SK-N-SH (cell line): ENCODE measurements around the gene CDC42EP3. TPM values are rescaled to one million over a fixed set of nuclear protein-coding genes. Genes with fewer than 3 reads are reported as not detected.

Experiments
- CTCF ChIA-PET: fragments of 300-600, 350-600 bp; formaldehyde crosslinking; extraction: SDS; loops from one replicate; lab custom pipeline; 2021; lab: Yijun Ruan, JAX
- POLR2A ChIA-PET: fragments of 350-600 bp; sonication (Branson Sonifier 250); formaldehyde crosslinking; extraction: SDS; loops from one replicate; lab custom pipeline; 2020; ENCODE audit warnings: antibody characterized with exemption, inconsistent platforms; lab: Yijun Ruan, JAX
- DNase-seq: peaks from one replicate; pipeline ENCODE4 v3.0.0; 2012
- H2AFZ ChIP-seq: fragments of 200-600 bp; sonication (generic); 2 replicates; pipeline ENCODE4 v1.8.1; 2016; ENCODE audit warnings: antibody characterized with exemption, mild to moderate bottlenecking, low read depth
- H3F3A ChIP-seq: fragments of 200-600 bp; sonication (generic); replicated peaks from 2 replicates; pipeline ENCODE3; 2016; ENCODE audit warnings: antibody characterized with exemption, mild to moderate bottlenecking; ENCODE audit not compliant: insufficient read depth
- H3K27ac ChIP-seq, 2 experiments: fragments of 200-500 bp in 1 of 2; fragments of 200-600 bp in 1 of 2; sonication (Bioruptor generic) in 1 of 2; sonication (generic), shearing (Covaris generic) in 1 of 2; 2 replicates each; pipeline versions ENCODE4 v1.5.1 to v1.6.1; 2014 to 2016; ENCODE audit warnings: low read depth in 2 of 2, inconsistent platforms in 1 of 2, low read length in 1 of 2, mild to moderate bottlenecking in 1 of 2, mixed read lengths in 1 of 2
- H3K27me3 ChIP-seq: fragments of 200-600 bp; sonication (generic), shearing (Covaris generic); 2 replicates; pipeline ENCODE4 v1.6.1; 2016; ENCODE audit warnings: mixed run types; ENCODE audit not compliant: insufficient read depth
- H3K36me3 ChIP-seq, 2 experiments: fragments of 200-500 bp in 1 of 2; fragments of 200-600 bp in 1 of 2; sonication (Bioruptor generic) in 1 of 2; sonication (generic) in 1 of 2; replicated peaks in 1 of 2; 2 replicates each; pipeline versions ENCODE3 to v1.5.1; 2014 to 2016; ENCODE audit warnings: low read length in 1 of 2, mild to moderate bottlenecking in 1 of 2; ENCODE audit not compliant: insufficient read depth in 2 of 2, control insufficient read depth in 1 of 2
- H3K4me1 ChIP-seq, 2 experiments: fragments of 200-500 bp in 1 of 2; fragments of 200-600 bp in 1 of 2; sonication (Bioruptor generic) in 1 of 2; sonication (generic), shearing (Covaris generic) in 1 of 2; 2 replicates each; pipeline versions ENCODE4 v1.5.1 to v1.6.1; 2014 to 2016; ENCODE audit warnings: low read depth in 1 of 2, low read length in 1 of 2, mixed run types in 1 of 2; ENCODE audit not compliant: insufficient read depth in 2 of 2, control insufficient read depth in 1 of 2
- H3K4me2 ChIP-seq: fragments of 200-600 bp; sonication (generic), shearing (Covaris generic); 2 replicates; pipeline ENCODE4 v1.6.1; 2017; ENCODE audit warnings: mixed run types
- H3K4me3 ChIP-seq, 2 experiments: fragments of 200-500 bp in 1 of 2; fragments of 200-600 bp in 1 of 2; sonication (Bioruptor generic) in 1 of 2; sonication (generic), shearing (Covaris generic) in 1 of 2; 2 replicates each; pipeline versions ENCODE4 v1.5.1 to v1.8.1; 2014 to 2016; ENCODE audit warnings: low read depth in 2 of 2, inconsistent platforms in 1 of 2, low read length in 1 of 2, mild to moderate bottlenecking in 1 of 2, mixed read lengths in 1 of 2, moderate library complexity in 1 of 2
- H3K79me2 ChIP-seq: fragments of 200-600 bp; sonication (generic); 2 replicates; pipeline ENCODE4 v1.8.1; 2017; ENCODE audit warnings: mild to moderate bottlenecking; ENCODE audit not compliant: insufficient read depth
- H3K9ac ChIP-seq: fragments of 200-600 bp; sonication (generic); 2 replicates; pipeline ENCODE4 v1.6.1; 2017; ENCODE audit warnings: mixed run types
- H3K9me2 ChIP-seq: fragments of 200-600 bp; sonication (generic); 2 replicates; pipeline ENCODE4 v1.6.1; 2017; ENCODE audit warnings: mixed run types
- H3K9me3 ChIP-seq: fragments of 200-600 bp; sonication (generic); 2 replicates; pipeline ENCODE4 v1.6.1; 2017; ENCODE audit warnings: mixed run types, mild to moderate bottlenecking, moderate library complexity
- H4K20me1 ChIP-seq: fragments of 200-600 bp; sonication (generic); 2 replicates; pipeline ENCODE4 v1.6.1; 2017; ENCODE audit warnings: mild to moderate bottlenecking, mixed run types; ENCODE audit not compliant: insufficient read depth
- CHD2 ChIP-seq: fragments of 150-350 bp; IDR thresholded peaks from 2 replicates; pipeline ENCODE4 v1.6.1; 2018; ENCODE audit warnings: low read length; ENCODE audit not compliant: partially characterized antibody
- ELF1 ChIP-seq: IDR thresholded peaks from 2 replicates; pipeline ENCODE4 v1.4.0; 2012
- EZH2phosphoT487 ChIP-seq: fragments of 200-600 bp; sonication (generic); IDR thresholded peaks from 2 replicates; pipeline ENCODE4 v1.6.1; 2017; ENCODE audit warnings: low read depth, mixed run types, mild to moderate bottlenecking, antibody characterized with exemption, moderate library complexity, borderline replicate concordance
- FOXJ3 ChIP-seq: sonication (generic); formaldehyde crosslinking; IDR thresholded peaks from 2 replicates; pipeline ENCODE4 v1.5.1; 2020; ENCODE audit warnings: mild to moderate bottlenecking, missing genetic modification reagents
- FOXM1 ChIP-seq: IDR thresholded peaks from 2 replicates; pipeline ENCODE4 v1.4.0; 2012; ENCODE audit warnings: low read depth, mild to moderate bottlenecking
- MAX ChIP-seq: IDR thresholded peaks from 2 replicates; pipeline ENCODE4 v1.4.0; 2012; ENCODE audit warnings: low read depth
- MEF2A ChIP-seq: IDR thresholded peaks from 2 replicates; pipeline ENCODE4 v1.4.0; 2012; ENCODE audit warnings: low read depth, borderline replicate concordance
- MXI1 ChIP-seq: IDR thresholded peaks from 2 replicates; pipeline ENCODE4 v1.6.1; 2012; ENCODE audit warnings: mild to moderate bottlenecking, low read depth, low read length, improper control_type of control experiment
- RAD21 ChIP-seq: IDR thresholded peaks from 2 replicates; pipeline ENCODE4 v1.6.1; 2012; ENCODE audit warnings: mild to moderate bottlenecking, low read length
- RXRA ChIP-seq: IDR thresholded peaks from 2 replicates; pipeline ENCODE4 v1.4.0; 2012; ENCODE audit warnings: low read depth, mild to moderate bottlenecking, borderline replicate concordance
- SIN3A ChIP-seq: IDR thresholded peaks from 2 replicates; pipeline ENCODE4 v1.6.1; 2012; ENCODE audit warnings: low read depth, mild to moderate bottlenecking, low read length, moderate library complexity, borderline replicate concordance
- SMC3 ChIP-seq: IDR thresholded peaks from 2 replicates; pipeline ENCODE4 v1.6.1; 2012; ENCODE audit warnings: low read depth, low read length, improper control_type of control experiment
- TCF12 ChIP-seq: IDR thresholded peaks from 2 replicates; pipeline ENCODE4 v1.4.0; 2012
- WGBS: methylation state at CpG from one replicate; pipeline ENCODE4 v1.1.6; 2017; ENCODE audit warnings: low lambda C conversion rate; 5-methylcytosine and 5-hydroxymethylcytosine counted together
- polyA plus RNA-seq, 3 experiments: library from polyadenylated mRNA; depleted of rRNA; stranded (reverse); fragments of >200 nt; gene quantifications; 2 replicates each; pipeline ENCODE4 v1.2.3, GENCODE V29; 2012
- TF ChIP-seq, protein P1 (sequence below): fragments of 150-350 bp; IDR thresholded peaks from 2 replicates; pipeline ENCODE4 v1.6.1; 2016; ENCODE audit warnings: mild to moderate bottlenecking, low read depth, low read length

CDC42EP3 gene
- polyA plus RNA-seq, 1 of the 3 experiments (the other 2 are of a cell fraction): 87.5 TPM

DNA sequence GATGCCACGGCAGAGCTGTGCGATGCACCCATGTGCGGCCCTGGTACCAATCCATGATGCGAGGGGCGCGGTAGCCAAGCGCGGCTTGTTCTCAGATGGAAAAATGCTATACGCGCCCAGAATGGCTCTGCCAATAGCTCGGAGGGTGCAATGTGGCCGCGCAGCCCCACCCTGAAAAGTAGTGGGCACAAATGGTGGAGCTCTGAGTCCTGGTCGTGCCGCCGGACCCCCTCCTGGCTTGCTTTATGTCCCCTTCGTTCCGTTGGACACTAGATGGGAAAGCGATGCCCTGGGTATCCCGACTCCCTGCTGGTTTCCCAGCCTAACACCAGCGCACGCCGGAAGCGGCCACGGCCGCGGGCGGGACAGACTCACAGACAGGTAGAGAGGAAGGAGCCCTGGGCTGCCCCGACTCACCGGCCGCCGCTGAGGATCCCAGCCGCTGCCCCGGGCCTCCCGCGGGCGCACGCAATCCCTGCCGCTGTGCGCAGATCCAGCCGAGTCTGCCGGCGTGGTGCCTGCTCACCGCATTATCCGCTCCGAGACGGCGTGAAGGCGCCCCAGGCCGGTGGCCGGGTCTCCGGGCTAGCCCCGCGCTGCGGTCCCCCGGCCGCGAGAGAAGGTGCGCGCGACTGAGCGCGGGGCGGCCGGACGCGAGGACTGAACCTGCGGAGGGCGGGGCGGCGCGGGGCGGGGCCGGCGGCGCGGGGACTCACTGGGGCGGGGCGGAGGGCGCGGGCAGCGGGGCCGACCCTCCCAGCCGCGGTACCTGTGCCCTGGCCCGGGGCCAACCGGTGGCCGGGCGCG lies at the start of gene CDC42EP3 (continued):
- TF ChIP-seq SMC3 (peak; percentile 20), TCF12 (peak; percentile 12; the same call in 1 of the 2 replicates), RAD21 (peak; percentile 12; the same call in 1 of the 2 replicates), EZH2phosphoT487 (no peak), FOXJ3 (no peak), MXI1 (peak; percentile 71), CHD2 (no peak), MEF2A (no peak), ELF1 (no peak), RXRA (no peak), MAX (0 out of 2 replicates have a peak, but pooled peaks have one; percentile 28), FOXM1 (0 out of 2 replicates have a peak, but pooled peaks have one; percentile 24)
- TF ChIP-seq, protein P1, sequence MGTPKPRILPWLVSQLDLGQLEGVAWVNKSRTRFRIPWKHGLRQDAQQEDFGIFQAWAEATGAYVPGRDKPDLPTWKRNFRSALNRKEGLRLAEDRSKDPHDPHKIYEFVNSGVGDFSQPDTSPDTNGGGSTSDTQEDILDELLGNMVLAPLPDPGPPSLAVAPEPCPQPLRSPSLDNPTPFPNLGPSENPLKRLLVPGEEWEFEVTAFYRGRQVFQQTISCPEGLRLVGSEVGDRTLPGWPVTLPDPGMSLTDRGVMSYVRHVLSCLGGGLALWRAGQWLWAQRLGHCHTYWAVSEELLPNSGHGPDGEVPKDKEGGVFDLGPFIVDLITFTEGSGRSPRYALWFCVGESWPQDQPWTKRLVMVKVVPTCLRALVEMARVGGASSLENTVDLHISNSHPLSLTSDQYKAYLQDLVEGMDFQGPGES: no peak

GRCh38 chr2:37721201-37721560 lies 49.7 kb upstream of the CDC42EP3 start:
- Histone ChIP-seq H3K9me2 (no peaks in the 10 kb centered on the region), H3K4me2 (no peak overlapping the region), H3K79me2 (no peaks in the 10 kb centered on the region), H3F3A (no peaks in the 10 kb centered on the region), H3K4me3 (no peak overlapping the region), H3K4me1 (peaks cover 0 to 5% of the 10 kb centered on the region in 2 experiments; a peak in 2 of 4 replicates), H3K27ac (no peak overlapping the region), H4K20me1 (no peaks in the 10 kb centered on the region), H2AFZ (no peak overlapping the region; the same call in 1 of the 2 replicates), H3K9ac (no peak overlapping the region), H3K9me3 (peaks cover 3% of the 10 kb centered on the region), H3K36me3 (peaks cover 0 to 1% of the 10 kb centered on the region in 2 experiments), H3K27me3 (no peaks in the 10 kb centered on the region)
- ChIA-PET CTCF (no interaction called here), POLR2A (no interaction called here)
- no peak for DNase-seq
- no peak for TF ChIP-seq SIN3A
- no peak for TF ChIP-seq FOXM1
- 90% methylated on average over 2 of the region's 2 CpGs for WGBS
